OCI-LY7 (cell line): ENCODE results near the gene KIRREL3.

ENCODE experiments used
- CTCF ChIP-seq: fragments of 200-600 bp; sonication (generic); conservative IDR thresholded peaks from 2 replicates; pipeline ENCODE4 v1.5.1; 2014; ENCODE audit warnings: mild to moderate bottlenecking, antibody characterized with exemption, low read length, moderate library complexity, mixed read lengths
- EZH2phosphoT487 ChIP-seq: fragments of 200-600 bp; sonication (generic); IDR thresholded peaks from 2 replicates; pipeline ENCODE4 v1.6.1; 2018; ENCODE audit warnings: low read depth, borderline replicate concordance, mild to moderate bottlenecking, mixed run types, antibody characterized with exemption, low read length, moderate library complexity, mixed read lengths

- TF ChIP-seq EZH2phosphoT487 (no peak), CTCF (no peak)
Measured at GRCh38 chr11:126396965-126397364, 603.6 kb downstream of the KIRREL3 start.
